Measurements from ENCODE around the gene TCEAL1. TPM values are rescaled to one million over a fixed set of nuclear protein-coding genes. Genes with fewer than 3 reads are reported as not detected.
"Not testable (repeated sequence)": the region's sequence is repeated elsewhere in the genome, so short reads cannot be mapped to it uniquely, and the experiment has no call there.

Gene TCEAL1
- total RNA-seq, 2 donors from 2014 or later = 4.5 to 4.8 TPM

DNA sequence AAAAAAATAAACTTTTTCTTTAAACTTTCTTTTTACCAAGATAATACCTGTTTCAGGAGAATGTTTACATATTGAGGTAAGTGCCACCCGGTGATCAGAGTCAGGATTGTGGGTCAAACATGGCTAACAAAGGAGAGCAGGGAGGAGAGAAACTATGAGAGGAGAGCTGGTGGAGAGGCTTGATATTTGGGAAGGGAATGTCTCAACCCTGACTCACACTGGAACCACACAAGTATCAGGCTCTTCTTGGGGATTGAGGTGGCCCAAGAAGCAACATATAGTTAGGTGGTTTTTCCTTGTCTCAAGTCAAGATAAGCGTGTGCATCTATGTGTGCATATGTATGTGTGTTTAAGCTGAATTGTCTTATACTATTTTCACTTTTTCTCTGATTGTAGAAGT is 6.7 kb downstream of the TCEAL1 start:
- Histone ChIP-seq H3K4me1 (ENCODE audit: control insufficient read depth, insufficient read depth, low read length) (no peaks in the 10 kb centered on the region), H3K27ac (ENCODE audit: low read depth, low read length) (no peak overlapping the region), H3K4me3 (ENCODE audit: low read length) (no peak overlapping the region), H3K9ac (ENCODE audit: extremely low read depth, low read length, poor library complexity, severe bottlenecking) (no peak overlapping the region), H3K27me3 (ENCODE audit: control insufficient read depth, insufficient read depth, low read length, poor library complexity, severe bottlenecking) (no peaks in the 10 kb centered on the region), H3K9me3 (ENCODE audit: control insufficient read depth, low read length) (no peaks in the 10 kb centered on the region), H3K36me3 (ENCODE audit: control insufficient read depth, insufficient read depth, low read length) (no peaks in the 10 kb centered on the region)
- Mint-ChIP-seq H3K4me3 (no peak overlapping the region), H3K36me3 (ENCODE audit: low read depth) (no peaks in the 10 kb centered on the region), H3K27me3 (ENCODE audit: insufficient read depth) (peaks cover 2% of the 10 kb centered on the region), H3K4me1 (peaks cover 2% of the 10 kb centered on the region), H3K9me3 (no peaks in the 10 kb centered on the region), H3K27ac (no peak overlapping the region)
- DNase-seq = no peak
- WGBS, 2 experiments (ENCODE audit: insufficient coverage in 1 of 2, insufficient read length in 1 of 2) = 31% methylated on average over 1 of the region's 2 CpGs; no CpG with 5 or more reads in 1 of the 2 experiments
- TF ChIP-seq, protein P1, sequence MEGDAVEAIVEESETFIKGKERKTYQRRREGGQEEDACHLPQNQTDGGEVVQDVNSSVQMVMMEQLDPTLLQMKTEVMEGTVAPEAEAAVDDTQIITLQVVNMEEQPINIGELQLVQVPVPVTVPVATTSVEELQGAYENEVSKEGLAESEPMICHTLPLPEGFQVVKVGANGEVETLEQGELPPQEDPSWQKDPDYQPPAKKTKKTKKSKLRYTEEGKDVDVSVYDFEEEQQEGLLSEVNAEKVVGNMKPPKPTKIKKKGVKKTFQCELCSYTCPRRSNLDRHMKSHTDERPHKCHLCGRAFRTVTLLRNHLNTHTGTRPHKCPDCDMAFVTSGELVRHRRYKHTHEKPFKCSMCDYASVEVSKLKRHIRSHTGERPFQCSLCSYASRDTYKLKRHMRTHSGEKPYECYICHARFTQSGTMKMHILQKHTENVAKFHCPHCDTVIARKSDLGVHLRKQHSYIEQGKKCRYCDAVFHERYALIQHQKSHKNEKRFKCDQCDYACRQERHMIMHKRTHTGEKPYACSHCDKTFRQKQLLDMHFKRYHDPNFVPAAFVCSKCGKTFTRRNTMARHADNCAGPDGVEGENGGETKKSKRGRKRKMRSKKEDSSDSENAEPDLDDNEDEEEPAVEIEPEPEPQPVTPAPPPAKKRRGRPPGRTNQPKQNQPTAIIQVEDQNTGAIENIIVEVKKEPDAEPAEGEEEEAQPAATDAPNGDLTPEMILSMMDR (conservative IDR thresholded peaks at IDR 0.05) = no peak

DNA sequence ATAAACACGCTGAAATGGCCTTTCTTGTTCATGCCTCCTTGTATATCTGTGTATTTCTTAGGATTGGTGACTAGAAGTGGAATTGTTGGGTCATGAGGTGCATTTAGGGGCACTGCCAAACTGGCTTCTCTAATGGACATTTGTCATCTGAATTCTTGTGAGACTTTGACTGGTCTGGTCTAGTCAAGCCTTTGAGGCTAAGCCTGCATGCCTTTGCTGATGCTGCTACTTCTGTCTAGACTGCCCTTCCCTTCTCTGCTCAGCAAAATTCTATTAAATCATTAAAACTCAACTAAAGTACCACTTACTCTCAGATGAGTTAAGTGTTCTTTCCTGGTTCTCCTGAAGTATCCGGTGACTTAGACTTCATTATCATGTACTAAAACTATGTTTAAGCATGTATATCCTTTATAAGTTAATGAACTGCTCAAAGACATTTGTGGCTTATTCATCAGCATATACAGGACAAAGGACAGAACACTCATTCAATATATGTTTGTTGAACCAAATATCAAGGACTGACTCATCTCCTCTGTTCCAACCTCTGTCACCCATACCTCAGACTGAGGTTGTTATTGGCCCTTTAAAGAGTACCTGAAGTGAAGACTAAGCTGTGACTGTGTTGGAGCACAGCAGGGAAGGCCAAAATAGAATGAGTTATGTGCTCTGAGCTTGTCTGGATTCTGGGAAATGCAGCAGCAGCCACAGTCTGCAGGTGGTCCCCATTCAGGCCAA is 9.0 kb downstream of the TCEAL1 start:
- no peak for DNase-seq
- Histone ChIP-seq H3K4me3 (ENCODE audit: low read length) (no peak overlapping the region), H3K36me3 (ENCODE audit: control insufficient read depth, insufficient read depth, low read length) (no peaks in the 10 kb centered on the region), H3K4me1 (ENCODE audit: control insufficient read depth, insufficient read depth, low read length) (peaks cover 4% of the 10 kb centered on the region), H3K27ac (ENCODE audit: low read depth, low read length) (no peak overlapping the region), H3K9me3 (ENCODE audit: control insufficient read depth, low read length) (no peaks in the 10 kb centered on the region), H3K9ac (ENCODE audit: extremely low read depth, low read length, poor library complexity, severe bottlenecking) (no peak overlapping the region), H3K27me3 (ENCODE audit: control insufficient read depth, insufficient read depth, low read length, poor library complexity, severe bottlenecking) (no peaks in the 10 kb centered on the region)
- 100% methylated on average over 1 of the region's 2 CpGs; no CpG with 5 or more reads in 1 of the 2 experiments for WGBS, 2 experiments (ENCODE audit: insufficient coverage in 1 of 2, insufficient read length in 1 of 2)
- H3K4me3 Mint-ChIP-seq = no peak overlapping the region
- TF ChIP-seq, protein P1 (conservative IDR thresholded peaks at IDR 0.05) = no peak
- H3K9me3 Mint-ChIP-seq = no peaks in the 10 kb centered on the region
- no peak overlapping the region for H3K27ac Mint-ChIP-seq
- peaks cover 7% of the 10 kb centered on the region for H3K4me1 Mint-ChIP-seq
- peaks cover 13% of the 10 kb centered on the region for H3K27me3 Mint-ChIP-seq (ENCODE audit: insufficient read depth)
- no peaks in the 10 kb centered on the region for H3K36me3 Mint-ChIP-seq (ENCODE audit: low read depth)

DNA sequence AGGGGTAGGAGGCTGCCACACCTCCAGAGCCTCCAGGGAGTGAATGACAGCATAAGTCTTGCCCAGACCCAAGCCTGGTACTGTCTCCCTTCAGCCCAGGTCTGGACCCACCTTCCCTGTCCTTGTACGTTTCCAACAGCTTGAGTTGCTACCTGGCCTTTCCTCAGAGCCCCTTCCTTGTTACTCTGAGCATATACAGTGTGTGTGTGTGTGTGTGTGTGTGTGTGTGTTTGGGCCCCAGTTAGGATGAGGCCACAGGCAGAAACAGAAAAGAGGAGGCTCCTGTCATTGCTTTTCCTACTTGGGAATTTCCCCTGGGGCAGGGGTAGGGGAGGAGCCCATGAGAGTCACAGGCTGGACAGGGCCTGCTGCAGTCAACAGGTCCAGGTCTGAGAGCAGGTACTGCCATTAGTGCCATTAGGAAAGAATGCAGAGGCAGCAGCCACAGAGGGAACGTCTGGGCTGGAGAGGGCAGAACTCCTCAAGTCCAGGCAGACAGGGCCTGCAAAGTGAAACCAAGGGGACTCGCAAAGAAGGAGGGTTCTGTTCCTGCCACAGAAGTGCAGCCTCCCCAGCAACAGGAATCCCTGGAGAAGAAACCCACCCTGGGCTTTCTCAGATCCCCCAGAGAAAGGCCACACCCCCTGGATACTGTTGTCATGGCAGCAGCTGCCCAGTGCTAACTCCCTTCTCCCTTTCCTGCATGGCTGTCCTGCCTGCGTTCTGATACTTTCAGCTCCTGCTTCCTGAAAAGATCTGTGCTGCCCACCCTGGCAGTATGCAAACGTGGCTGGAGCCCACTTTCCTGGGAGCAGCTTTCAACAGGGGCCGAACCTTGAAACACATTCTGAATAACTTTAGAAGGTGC is 9.9 kb downstream of the TCEAL1 start:
- H3K9ac ChIP-seq (ENCODE audit: extremely low read depth, low read length, poor library complexity, severe bottlenecking); H3K27me3 ChIP-seq (ENCODE audit: control insufficient read depth, insufficient read depth, low read length, poor library complexity, severe bottlenecking); H3K9me3 Mint-ChIP-seq; H3K27ac Mint-ChIP-seq; H3K9me3 ChIP-seq (ENCODE audit: control insufficient read depth, low read length); H3K36me3 ChIP-seq (ENCODE audit: control insufficient read depth, insufficient read depth, low read length); H3K4me1 ChIP-seq (ENCODE audit: control insufficient read depth, insufficient read depth, low read length); H3K36me3 Mint-ChIP-seq (ENCODE audit: low read depth); H3K4me3 ChIP-seq (ENCODE audit: low read length); H3K4me3 Mint-ChIP-seq: not testable (repeated sequence)
- peak; percentile 92 for DNase-seq
- H3K27me3 Mint-ChIP-seq (ENCODE audit: insufficient read depth) = peaks cover 13% of the 10 kb centered on the region
- peaks cover 10% of the 10 kb centered on the region for H3K4me1 Mint-ChIP-seq
- 49 to 71% methylated on average over 1 to 5 of the region's 6 CpGs for whole genome bisulfite sequencing, 2 experiments (ENCODE audit: insufficient coverage in 1 of 2, insufficient read length in 1 of 2)
- peak overlapping the region; percentile 57 for H3K27ac ChIP-seq (ENCODE audit: low read depth, low read length)
